HG02763 (cell line): ENCODE data around the gene SEC62.

Source experiments
- ATAC-seq: cut with Tn5 transposase; IDR thresholded peaks from one replicate; pipeline ENCODE4 v1.9.1; 2021; ENCODE audit warnings: mild to moderate bottlenecking, moderate library complexity; ENCODE audit not compliant: unreplicated experiment

Gene SEC62

DNA sequence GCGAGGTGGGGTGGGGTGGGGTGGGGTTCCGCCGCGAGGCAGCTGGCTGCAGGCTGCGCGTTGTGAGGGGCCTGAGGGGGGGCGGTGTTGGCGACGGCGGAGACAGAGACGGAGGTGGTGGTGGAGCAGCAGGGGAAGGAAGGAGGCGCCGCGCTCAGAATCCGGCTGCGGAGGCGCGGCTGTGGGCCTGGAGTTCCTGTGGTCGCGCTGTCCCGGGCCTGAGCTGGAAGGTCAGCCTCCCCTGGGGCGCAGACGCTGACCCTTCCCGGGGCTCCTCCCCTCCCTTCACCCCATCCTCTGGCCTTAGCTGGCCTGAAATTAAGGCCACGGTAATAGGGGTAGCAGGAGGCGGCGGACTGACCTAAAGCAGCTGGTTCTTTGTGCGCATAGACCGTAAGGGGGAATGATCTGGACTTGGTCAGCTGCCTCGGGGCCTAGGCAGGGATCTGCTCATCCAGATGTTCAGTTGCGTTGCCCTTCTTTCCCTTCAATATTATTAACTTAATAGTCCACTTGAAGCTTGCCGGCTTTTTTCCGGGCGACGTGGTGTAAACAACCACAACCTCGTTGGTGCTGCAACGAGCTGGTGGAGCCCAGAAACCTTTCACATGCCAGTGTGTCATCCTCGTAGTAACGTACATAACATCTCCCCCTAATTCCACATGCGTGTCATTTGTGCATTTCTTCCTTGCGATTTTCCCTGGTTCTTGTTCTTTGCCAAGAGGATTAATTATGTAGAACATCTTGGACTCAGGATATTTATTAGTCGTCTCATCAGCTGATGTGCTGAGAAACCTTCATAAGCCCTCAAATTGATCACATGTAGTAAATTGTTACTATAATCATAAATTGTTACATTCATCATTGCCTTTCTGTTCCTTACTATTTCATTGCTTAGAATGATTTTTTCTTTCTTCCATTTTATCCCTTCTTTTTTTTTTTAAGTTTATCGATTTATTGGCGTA, 626 bp downstream of the SEC62 start:
- ATAC-seq: peak; percentile 35

DNA sequence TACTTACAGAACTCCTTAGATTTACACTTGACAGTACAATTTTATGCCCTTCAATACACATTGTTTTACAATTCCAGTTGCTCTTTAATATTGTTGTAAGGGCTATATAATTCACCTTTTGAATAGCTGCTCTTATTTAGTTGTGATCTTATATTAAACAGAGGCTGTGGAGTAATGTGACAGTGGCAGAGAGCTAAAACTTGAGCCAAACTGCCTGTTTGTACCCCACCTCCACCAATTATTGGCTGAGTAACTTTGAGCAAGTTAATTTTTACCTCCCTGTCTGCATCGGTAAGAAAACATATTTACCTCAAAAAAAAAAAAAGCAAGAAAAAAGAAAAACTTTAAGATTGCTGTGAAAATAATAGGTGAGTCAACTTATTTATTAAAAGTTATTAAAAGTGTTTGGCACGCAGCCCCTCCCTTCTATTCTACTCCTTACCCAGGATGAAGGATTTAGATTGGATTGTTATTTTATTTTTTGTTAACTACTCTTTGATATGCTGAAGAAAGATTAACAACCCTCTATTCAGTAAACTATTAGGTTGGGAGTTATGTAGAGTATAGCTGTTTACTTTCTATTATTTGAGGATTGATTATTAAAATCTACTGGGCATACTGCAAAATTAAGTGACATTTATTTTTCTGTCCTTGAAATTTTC, 1.7 kb downstream of the SEC62 start:
- no peak for ATAC-seq

DNA sequence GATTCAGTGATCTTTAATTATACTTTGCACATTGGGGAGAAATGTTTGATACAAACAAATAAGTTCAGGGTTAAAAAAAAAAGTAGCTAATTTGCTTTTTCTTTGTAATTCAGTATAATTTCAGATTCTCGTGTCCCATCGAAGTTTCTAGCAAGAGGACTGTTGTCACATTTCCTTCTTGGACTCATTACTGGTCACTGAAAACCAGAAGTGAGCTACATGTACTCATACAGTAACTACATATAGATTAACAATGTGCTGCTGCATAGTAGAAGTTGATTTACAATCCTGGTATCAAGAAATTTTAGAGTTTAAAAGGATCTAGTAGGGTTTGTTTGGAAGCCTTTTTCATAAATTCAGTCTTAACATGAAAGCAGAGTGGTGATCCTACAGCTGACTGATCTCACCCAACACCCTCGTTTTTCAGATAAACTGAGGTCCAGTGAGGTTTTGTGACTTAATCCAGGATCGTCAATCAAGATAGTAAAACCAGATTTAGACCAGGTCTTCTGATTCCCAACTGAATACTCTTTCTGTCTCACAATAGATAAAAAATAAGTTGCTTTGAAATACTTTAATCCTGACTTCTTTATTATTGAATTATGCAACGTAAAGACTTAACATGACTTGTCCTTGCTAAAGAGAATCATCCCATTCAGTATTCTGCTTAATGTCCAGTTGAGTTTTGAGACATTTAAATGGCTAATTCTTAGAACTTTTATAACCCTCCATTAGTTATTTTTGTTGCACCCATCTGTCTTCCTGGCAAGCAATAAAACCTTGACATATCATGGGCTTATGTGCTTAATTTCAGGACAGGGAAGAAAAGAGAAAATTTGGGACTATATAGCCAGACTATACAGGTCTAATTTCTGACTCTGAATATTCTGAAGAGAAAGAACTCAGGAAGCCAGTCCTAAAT, 2.8 kb downstream of the SEC62 start:
- no peak for ATAC-seq

DNA sequence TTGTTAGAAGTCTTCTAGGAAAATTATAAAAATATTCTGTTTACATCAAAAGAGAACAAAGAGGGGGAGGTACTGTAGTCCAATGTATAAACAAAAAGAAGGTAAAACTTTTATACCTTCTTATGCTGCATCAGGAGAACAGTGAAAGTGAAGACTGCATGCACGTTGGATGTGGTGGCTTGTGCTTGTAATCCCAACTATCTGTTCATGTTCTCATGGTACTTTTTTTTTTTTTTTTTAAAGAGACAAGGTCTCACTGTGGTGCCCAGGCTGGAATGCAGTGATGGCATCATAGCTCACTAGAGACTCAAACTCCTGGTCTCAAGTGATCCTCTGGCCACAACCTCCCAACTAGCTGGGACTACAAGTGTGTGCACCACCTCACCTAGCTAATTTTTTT, 4.2 kb downstream of the SEC62 start:
- no peak for ATAC-seq

DNA sequence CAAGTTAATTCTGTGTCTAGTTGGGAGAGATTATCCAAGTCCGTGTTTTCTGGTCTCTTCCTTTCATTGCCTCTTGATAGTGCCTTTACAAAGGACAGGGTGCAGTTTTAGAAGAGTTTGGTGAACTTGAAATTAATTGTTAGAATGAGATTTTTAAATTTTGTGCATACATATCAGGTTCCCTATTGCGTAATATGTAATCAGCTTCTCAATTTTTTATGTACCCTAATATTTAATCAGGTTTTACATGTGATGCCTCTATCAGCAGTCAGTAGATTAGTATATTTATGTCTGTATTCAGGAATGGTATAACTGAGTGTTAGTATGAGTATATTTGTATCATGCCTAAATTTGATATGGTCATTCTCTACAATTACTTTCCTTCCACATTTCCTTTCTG, 4.9 kb downstream of the SEC62 start:
- ATAC-seq: no peak

DNA sequence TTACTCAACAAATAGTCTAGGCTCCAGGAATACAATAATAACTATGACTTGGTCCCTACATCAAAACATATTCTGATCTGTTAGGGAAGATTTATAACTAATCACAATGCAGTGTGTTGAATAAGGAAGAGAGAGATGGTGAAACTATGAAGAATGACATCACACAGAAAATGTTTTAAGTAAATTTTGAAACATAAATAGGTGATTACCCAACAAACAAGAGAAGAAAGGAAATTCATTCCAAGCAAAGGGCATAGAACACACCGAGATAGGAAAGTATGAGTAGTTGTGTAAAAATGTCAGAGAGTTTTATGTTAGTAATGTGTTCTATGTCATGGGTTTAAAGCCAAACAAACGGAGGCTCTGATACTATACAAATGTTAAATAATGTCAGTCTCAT, 13.4 kb downstream of the SEC62 start:
- no peak for ATAC-seq

DNA sequence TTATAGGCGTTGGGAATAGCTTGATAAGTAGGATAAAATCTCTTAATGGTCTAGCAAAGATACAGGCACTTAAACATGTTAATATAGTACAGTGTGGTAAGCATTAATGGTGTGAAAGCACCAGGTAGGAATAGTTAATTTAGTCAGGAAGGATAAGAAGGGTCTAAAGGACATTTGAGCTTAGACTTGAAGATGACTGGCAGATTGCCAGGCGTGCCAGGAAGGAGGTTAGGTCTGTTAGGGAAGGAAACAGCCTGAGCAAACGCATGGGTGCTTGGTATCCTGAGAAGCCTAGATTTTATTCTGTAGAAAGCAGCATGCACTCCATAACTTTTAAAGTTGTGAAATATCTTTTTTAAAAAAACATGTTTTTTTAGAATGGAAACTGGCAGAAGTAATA, 17.7 kb downstream of the SEC62 start:
- ATAC-seq: no peak

DNA sequence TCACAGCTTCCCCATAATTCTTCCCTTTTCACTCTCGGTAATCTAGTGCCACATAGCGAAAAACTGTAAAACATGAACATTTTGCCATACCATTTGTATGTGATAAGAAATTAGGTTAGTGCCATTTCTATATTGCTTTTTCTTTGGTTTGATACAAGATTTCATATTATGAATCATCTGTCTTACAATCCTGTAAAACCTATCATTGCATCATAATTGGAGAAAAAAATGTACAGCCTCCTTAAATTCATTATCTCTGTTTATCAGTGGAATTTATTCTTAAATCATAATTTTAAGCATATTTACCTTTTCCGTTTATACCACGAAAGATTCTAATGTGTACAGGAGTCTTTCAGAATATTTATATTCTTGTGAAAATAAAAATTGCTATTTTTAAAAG, 23.8 kb downstream of the SEC62 start:
- no peak for ATAC-seq

DNA sequence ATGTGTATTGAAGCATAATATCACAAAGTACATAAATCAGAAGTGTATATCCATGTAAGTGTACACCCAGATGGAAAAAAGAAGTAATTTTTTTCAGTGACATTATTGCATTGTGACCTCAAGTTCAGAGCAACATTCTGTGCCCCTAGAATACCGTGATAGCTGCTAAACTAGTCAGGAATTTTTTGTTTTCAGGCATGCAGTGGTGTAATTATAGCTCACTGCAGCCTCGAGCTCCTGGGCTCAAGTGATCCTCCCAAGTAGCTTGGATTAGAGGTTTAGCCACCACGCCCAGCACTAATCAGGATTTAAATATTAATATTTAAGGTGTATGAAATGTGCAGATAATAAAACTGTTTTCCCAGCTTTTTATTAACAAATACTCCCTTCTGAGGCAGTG, 25.5 kb downstream of the SEC62 start:
- ATAC-seq: no peak

DNA sequence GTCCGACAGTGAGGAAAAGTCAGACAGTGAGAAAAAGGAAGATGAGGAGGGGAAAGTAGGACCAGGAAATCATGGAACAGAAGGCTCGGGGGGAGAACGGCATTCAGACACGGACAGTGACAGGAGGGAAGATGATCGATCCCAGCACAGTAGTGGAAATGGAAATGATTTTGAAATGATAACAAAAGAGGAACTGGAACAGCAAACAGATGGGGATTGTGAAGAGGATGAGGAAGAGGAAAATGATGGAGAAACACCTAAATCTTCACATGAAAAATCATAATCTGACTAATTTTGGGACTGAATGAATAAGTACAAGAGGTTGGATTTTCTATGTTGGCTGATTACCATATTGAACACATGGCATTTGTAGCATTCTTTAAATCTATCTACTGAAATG, 26.2 kb downstream of the SEC62 start:
- no peak for ATAC-seq

DNA sequence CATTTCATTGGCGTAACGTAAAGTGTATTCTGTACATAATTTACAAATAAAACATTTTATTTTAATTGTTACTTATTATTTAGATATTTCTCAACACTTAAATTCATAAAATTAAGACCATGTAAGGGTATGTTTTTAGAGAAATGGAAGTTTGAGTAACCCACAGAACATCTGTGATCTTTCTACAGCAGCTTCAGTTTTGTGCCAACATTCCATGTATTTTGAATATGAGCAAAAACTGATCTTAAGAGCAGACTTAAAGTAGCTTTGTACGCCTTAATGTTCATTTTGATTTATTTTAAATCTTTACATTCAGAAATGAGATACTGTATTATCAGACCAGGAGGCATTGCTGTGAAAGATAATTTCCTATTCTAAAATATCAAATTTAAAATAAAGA, 27.2 kb downstream of the SEC62 start:
- no peak for ATAC-seq

DNA sequence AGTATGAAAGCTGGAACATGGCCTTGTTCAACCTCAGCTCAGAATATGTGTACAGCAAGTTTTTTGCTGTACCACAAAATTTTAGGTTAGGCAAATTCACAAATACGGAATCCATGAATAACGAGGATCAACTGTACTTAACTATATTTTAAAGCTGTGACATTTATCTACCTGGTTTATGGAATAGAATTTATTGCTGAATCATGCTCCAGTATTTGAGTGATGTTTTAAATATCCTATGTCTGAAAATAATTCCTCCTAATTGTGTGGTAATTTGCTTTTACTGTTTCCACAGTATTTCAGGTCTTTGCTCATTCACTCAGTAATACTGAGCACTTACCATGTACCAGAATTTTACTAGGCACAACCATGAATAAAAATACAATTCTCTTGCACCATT, 29.5 kb downstream of the SEC62 start:
- no peak for ATAC-seq

DNA sequence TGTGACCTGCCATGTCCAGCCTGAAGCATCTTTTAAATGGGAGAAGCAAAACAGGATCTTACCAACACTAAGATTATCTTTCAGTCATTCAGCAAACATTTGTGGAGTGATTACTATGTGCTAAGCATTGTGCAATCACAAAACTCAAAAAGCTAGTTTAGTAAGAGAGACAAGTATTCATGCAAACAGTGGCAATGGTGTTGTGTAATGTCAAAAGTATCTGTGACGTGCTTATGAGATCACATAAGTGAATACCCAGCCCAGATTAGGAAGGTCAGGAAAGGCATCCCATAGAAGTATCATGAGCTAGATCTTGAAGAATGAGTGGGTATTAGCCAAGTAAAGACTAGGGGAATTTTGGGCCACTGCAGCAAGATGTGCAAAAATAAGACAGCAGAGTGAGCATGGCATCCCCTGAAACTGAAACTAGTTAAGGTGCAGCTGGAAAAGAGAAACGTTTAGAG, 32.1 kb downstream of the SEC62 start:
- peak; percentile 19 for ATAC-seq

DNA sequence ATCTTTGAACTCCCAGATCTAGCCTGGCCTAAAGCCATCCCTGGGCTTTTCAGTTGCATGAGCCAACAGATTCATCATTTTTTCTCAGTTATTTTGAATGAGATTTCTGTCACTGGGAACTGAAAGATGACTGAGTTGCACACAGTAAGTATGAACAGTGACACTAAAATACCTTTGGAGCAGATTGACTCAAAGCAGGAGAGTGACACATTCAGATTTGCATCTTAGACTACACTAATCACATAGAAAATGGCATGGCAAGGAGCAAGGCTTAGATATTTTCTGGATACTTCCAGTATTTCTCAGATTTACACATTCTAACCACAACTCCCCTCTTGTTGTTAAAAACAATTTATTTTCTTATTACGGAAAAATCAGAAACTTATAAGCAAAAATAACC, 32.8 kb downstream of the SEC62 start:
- ATAC-seq: peak; percentile 83

DNA sequence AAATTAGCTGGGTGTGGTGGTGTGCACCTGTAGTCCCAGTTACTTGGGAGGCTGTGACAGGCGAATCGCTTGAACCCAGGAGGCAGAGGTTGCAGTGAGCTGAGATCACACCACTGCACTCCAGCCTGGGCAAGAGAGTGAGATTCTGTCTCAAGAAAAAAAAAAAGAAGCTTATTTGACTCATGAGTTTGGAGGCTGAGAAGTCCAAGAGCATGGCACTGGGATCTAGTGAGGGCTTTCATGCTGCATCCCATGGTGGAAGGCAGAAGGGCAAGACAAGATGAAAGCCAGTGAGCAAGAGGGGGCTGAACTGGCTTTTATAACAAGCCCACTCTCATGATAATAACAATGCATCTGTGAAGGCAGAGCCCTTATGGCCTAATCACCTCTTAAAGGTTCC, 33.4 kb downstream of the SEC62 start:
- ATAC-seq: no peak

DNA sequence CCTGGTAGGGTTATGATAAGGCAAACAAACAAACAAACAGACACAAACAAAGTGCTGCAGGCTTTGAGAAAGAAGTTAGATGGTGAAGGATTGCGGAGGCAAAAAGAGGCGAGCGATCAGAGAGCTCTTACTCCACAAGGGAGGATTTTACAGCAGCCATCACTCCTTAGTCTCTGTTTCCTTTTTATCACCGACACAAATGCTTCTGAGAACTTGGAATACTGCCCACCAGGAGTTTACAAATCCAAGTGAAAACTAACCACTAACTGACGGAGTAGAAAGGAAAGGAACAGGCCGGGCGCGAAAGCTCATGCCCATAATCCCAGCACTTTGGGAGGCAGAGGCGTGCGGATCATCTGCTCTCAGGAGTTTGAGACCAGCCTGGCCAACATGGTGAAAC, 35.6 kb downstream of the SEC62 start:
- ATAC-seq: no peak

DNA sequence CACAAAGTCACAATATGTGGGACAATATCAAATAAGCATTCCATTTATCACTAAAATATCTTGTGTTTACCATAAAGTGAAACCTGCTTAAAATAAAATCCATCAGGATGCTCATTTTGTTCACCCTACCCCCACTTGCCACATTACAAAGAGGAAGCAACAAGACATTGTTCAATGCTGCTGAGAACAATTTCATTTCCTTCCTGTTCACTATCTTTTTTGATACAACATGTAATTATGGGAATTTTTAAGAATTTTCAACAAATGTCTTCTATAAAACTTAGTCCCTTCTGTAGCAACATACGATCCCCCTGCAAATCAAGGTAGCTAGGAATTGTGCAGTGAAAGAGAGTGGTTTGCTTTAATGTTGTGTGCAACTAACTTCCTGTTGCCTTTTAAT, 36.3 kb downstream of the SEC62 start:
- ATAC-seq: no peak

DNA sequence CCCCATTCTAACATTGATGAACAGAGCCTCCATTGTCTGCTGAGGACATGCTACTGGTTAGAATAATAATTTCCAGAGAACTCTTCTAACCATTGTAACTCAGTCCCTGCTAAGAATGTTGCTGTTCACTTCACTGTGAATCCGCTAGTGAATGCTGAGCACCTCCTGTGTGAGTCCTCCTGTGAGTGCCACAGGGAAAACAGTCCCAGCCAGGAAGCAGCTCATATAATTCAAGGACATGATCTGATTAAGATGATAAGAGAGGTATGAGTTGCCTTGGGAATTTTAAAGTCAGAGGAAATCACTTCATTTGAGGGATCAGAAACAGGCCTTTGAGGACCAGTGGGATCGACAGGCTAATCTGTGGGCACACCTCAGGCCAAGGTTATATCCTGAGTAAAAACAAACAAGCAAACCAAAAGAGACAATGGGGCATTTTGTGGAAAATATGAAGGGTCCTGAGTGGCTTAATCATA, 37.3 kb downstream of the SEC62 start:
- no peak for ATAC-seq

DNA sequence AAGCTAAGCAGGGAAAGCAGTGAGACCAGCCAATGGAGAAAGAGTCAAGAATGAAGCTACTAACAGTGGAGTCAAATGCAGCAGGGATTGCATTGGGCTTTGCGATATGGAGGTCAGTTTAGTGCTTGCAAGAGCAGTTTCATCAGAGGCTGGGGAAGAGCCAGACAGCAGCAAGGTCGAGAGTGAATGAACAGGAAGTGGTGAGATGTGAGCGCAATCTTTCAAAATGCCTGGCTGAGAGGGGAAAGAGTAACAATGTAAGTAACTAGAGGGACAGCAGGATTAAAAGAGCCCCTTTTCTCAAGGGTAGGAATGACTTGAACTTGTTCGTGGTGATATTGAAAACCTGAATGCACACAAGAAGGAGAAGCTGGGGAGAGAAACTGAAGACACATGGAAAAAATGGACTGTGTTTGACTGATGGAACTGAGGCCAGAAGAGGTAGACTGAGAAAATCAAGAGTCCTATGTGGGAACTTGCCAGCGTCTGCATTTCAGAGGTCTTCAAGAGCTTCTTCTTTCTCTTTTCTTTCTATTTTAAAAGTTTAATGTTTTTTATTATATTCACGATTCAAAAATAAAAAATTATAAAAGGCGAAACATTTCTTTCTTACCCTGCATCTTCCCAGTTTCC, 40.5 kb downstream of the SEC62 start:
- peak; percentile 85 for ATAC-seq

DNA sequence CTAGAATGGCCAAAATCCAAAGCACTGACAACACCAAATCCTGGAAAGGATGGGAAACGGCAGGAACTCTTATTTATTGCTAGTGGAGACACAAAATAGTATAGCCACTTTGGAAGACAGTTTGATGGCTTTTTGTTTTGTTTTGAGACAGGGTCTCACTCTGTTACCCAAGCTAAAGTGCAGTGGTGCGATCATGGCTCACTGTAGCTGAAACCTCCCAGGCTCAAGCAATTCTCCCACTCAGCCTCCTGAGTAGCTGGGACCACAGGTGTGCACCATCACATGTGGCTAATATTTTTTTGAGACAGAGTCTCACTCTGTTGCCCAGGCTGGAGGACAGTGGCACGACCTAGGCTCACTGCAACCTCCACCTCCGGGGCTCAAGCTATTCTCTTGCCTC, 43.9 kb downstream of the SEC62 start:
- no peak for ATAC-seq
